ENCODE results near the gene ARHGAP9. TPM values are rescaled to one million over a fixed set of nuclear protein-coding genes. Genes with fewer than 3 reads are reported as not detected.

Gene ARHGAP9
- total RNA-seq, 1 donor from 2014 or later, result 2.9 TPM

DNA sequence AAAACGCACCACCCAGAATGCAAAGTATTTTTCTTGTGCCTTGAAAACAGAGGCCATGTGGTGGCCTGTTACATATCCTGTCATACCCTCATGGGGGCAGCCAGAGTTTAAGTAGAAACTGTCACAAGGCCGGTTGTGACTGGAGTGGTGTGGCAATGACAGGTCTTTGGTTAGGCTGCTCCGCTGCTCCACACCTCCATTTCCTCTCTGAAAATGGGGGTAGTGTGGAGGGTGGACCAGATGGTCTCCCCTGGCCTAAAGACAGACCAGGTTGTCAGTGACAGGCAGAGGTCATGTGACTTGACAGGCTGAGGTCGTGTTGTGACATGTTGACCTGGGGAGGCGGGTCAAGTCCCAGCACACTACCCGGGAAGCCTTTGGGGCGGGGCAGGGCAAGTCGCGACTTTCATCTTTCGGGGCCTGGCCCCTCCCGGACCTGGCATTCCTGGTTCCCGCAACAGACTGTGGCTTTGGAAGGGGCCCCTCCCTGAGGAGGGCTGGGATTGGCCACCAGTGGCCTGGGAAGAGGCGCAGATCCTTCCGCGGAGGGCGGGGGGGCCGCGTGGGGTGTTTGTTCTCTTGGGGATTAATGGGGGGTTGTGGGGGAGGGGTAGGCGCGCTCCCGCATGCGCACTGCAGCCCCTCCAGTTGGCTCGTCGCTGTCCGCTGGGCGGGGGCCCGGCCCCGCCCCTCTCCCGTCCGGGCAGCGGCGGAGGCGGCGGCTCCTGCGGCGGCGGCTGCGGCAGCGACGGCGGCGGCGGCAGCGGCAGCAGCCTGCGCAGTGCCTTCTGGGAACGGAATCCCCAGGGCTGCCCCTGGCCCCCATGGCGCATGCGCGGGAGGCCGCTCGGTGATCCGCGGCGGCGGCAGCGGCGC is 42.6 kb upstream of the ARHGAP9 start, which contains the start of gene MBD6:
TSS of gene MBD6 (plus strand) at position 814 of the 876 bp plus-strand sequence. CDS start 1,480 bp downstream, outside the sequence.
- TF ChIP-seq CTCF (IDR thresholded peaks at IDR 0.05), result no peak
- Mint-ChIP-seq H3K4me1 (ENCODE audit: low read depth) (peaks cover 70% of the 10 kb centered on the region), H3K27ac (ENCODE audit: unreplicated experiment) (peak within 1 kb of the TSS; percentile 100), H3K36me3 (ENCODE audit: low read depth) (peaks cover 29% of the 10 kb centered on the region), H3K27me3 (ENCODE audit: low read depth) (no peaks in the 10 kb centered on the region), H3K9me3 (ENCODE audit: low read depth) (no peaks in the 10 kb centered on the region), H3K4me3 (ENCODE audit: unreplicated experiment) (peak within 1 kb of the TSS; percentile 96)
- DNase-seq (ENCODE audit: low spot score), result no peak

GRCh38 chr12:57521525-57522010 is 41.9 kb upstream of the ARHGAP9 start:
- H3K27me3 Mint-ChIP-seq (ENCODE audit: low read depth), result no peaks in the 10 kb centered on the region
- peak; percentile 39 for TF ChIP-seq CTCF (IDR thresholded peaks at IDR 0.05)
- H3K36me3 Mint-ChIP-seq (ENCODE audit: low read depth), result peaks cover 32% of the 10 kb centered on the region
- H3K9me3 Mint-ChIP-seq (ENCODE audit: low read depth), result no peaks in the 10 kb centered on the region
- H3K27ac Mint-ChIP-seq (ENCODE audit: unreplicated experiment), result peak overlapping the region; percentile 100
- peak overlapping the region; percentile 74 for H3K4me3 Mint-ChIP-seq (ENCODE audit: unreplicated experiment)
- no peak for DNase-seq (ENCODE audit: low spot score)
- H3K4me1 Mint-ChIP-seq (ENCODE audit: low read depth), result peaks cover 73% of the 10 kb centered on the region

DNA sequence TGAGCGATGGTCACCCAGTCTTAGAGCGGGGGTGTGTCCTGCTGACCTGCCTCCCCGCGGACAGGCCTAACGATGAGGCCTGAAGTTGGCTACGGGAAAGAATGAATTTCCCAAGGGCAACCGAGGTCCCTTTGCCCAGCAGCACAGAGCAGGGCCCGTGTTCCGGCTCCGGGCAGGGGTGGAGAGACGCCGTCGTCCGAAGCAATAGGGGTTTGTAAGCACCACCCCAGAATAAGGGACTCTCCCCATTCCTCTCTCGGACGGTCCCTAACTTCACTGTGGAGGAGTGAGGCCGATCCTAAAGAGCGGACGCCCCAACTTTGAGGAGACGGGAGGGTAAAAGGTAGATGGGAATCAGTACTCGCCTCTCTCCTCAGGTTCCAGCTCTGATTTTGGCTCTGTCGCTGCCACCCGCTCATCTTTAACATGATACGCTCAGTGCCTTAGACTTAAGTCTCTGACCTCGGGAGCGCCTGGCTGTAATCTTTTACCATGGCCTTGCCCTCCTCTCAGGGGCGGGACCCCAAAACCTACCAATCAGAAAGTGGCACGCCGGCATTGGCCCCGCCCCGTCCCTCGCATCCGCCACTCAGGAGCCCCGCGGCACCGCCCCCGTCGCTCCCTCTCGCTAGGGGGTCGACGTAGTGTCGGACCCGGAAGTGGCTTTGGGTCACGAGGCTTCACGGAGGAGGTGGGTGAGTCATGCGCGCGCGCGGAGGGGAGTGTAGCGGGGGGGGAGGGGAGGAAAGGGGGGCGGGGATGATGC is 40.6 kb upstream of the ARHGAP9 start, which contains the start of gene DDIT3:
TSS of gene DDIT3 (minus strand) at position 462 of the 766 bp plus-strand sequence. CDS start 3,108 bp downstream, outside the sequence.
- H3K36me3 Mint-ChIP-seq (ENCODE audit: low read depth), result peaks cover 44% of the 10 kb centered on the region
- H3K4me1 Mint-ChIP-seq (ENCODE audit: low read depth), result peaks cover 74% of the 10 kb centered on the region
- no peaks in the 10 kb centered on the region for H3K27me3 Mint-ChIP-seq (ENCODE audit: low read depth)
- TF ChIP-seq CTCF (IDR thresholded peaks at IDR 0.05), result peak; percentile 17
- H3K4me3 Mint-ChIP-seq (ENCODE audit: unreplicated experiment), result peak within 1 kb of the TSS; percentile 95
- H3K9me3 Mint-ChIP-seq (ENCODE audit: low read depth), result no peaks in the 10 kb centered on the region
- DNase-seq (ENCODE audit: low spot score), result peak; percentile 99
- H3K27ac Mint-ChIP-seq (ENCODE audit: unreplicated experiment), result peak within 1 kb of the TSS; percentile 100

DNA sequence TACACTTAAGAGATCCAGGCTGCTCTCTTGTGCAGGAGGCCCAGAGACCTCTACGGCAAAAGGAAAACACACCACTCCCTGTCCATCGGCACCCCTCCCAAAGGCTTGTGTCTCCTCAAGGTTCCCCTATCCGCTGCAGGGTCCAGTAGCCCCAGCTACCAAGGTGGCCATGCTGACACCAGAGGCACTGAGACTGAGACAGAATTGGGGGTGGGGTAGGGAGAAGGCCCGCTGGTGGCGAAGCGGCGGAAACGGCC is 40.1 kb upstream of the ARHGAP9 start:
- no peaks in the 10 kb centered on the region for H3K27me3 Mint-ChIP-seq (ENCODE audit: low read depth)
- peak overlapping the region; percentile 100 for H3K27ac Mint-ChIP-seq (ENCODE audit: unreplicated experiment)
- DNase-seq (ENCODE audit: low spot score), result no peak
- peaks cover 44% of the 10 kb centered on the region for H3K36me3 Mint-ChIP-seq (ENCODE audit: low read depth)
- H3K9me3 Mint-ChIP-seq (ENCODE audit: low read depth), result no peaks in the 10 kb centered on the region
- H3K4me3 Mint-ChIP-seq (ENCODE audit: unreplicated experiment), result peak overlapping the region; percentile 95
- TF ChIP-seq CTCF (IDR thresholded peaks at IDR 0.05), result peak; percentile 19
- H3K4me1 Mint-ChIP-seq (ENCODE audit: low read depth), result peaks cover 69% of the 10 kb centered on the region

Measured in chondrocyte (in vitro differentiated cells).